Measurements from ENCODE around the gene EXOC3L4. TPM values are rescaled to one million over a fixed set of nuclear protein-coding genes. Genes with fewer than 3 reads are reported as not detected.

Gene EXOC3L4
- total and polyA plus RNA-seq, 2 of the 8 experiments (the other 6 are each of a cell fraction or from before 2014, with no cell fraction given), result 0.45 to 0.57 TPM

DNA sequence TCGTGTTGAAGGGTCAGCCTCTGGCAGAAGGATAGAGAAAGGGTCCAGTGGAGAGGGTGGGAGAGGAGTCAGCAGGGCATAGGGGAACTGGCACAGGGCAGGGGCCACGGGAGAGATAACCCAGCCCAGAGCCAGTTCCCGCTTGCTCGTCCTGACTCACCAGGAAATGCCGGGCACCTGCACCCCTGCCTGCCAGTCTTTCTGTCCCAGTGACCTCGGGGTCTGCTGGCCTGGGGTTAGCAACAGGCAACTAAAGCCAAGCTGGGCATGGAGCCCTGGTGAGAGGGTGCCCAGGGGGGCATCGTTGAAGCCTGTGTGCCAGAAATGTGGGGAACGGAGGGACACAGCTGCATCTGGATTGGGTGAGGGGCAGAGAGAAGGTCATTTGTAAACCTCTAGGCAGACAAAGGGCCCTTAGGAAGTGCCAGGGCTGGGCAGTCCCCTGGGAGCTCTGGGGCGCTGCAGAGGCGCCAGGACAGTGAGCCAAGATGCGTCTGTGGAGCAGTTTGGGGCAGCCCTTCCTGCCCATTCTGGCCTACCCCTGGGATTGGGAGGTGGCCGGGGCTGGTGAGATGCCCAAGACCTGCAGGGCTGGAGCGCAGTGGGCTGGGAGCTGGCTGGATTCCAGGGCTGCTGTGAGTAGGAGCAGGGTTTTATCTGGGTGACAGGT is 34.2 kb downstream of the EXOC3L4 start (continued):
- TF ChIP-seq CHD7 (IDR thresholded peaks at IDR 0.05; ENCODE audit: insufficient replicate concordance, low read length) (no peak), FOSL1 (IDR thresholded peaks at IDR 0.05; ENCODE audit: insufficient read depth, low read depth, low read length) (no peak), CEBPB (IDR thresholded peaks at IDR 0.05; ENCODE audit: low read depth, low read length) (no peak), SIX5 (IDR thresholded peaks at IDR 0.05; ENCODE audit: low read depth, low read length) (no peak), CBX5 (IDR thresholded peaks at IDR 0.05; ENCODE audit: low read depth, low read length) (no peak), RAD21 (IDR thresholded peaks at IDR 0.05 in 1 of 2, conservative IDR thresholded peaks at IDR 0.05 in 1 of 2; ENCODE audit: low read depth in 2 of 2, low read length in 2 of 2) (no peak), PHF8 (conservative IDR thresholded peaks at IDR 0.05; ENCODE audit: low read depth, low read length) (no peak), HDAC6 (IDR thresholded peaks at IDR 0.05; ENCODE audit: low read depth, low read length) (no peak), GABPA (IDR thresholded peaks at IDR 0.05; ENCODE audit: borderline replicate concordance, insufficient read depth, low read length) (no peak), SIN3A (conservative IDR thresholded peaks at IDR 0.05 in 1 of 2, IDR thresholded peaks at IDR 0.05 in 1 of 2; ENCODE audit: low read depth in 1 of 2, low read length in 2 of 2) (no peak), POLR2A (IDR thresholded peaks at IDR 0.05; ENCODE audit: control extremely low read depth in 1 of 2, low read depth in 2 of 2, low read length in 2 of 2) (no peak)

Data from H1 (cell line).